ENCODE measurements around the gene AK8. TPM values are rescaled to one million over a fixed set of nuclear protein-coding genes. Genes with fewer than 3 reads are reported as not detected.

Gene AK8
- total and polyA plus RNA-seq, 9 of the 15 experiments (the other 6 are each of a cell fraction or from before 2014, with no cell fraction given): 0.06 to 0.37 TPM; not detected in 7

GRCh38 chr9:132732326-132733259 is 145.5 kb downstream of the AK8 start (continued):
- TF ChIP-seq NR2F6 (CRISPR knock-in tag; IDR thresholded peaks at IDR 0.05): no peak
- TF ChIP-seq, protein P1, sequence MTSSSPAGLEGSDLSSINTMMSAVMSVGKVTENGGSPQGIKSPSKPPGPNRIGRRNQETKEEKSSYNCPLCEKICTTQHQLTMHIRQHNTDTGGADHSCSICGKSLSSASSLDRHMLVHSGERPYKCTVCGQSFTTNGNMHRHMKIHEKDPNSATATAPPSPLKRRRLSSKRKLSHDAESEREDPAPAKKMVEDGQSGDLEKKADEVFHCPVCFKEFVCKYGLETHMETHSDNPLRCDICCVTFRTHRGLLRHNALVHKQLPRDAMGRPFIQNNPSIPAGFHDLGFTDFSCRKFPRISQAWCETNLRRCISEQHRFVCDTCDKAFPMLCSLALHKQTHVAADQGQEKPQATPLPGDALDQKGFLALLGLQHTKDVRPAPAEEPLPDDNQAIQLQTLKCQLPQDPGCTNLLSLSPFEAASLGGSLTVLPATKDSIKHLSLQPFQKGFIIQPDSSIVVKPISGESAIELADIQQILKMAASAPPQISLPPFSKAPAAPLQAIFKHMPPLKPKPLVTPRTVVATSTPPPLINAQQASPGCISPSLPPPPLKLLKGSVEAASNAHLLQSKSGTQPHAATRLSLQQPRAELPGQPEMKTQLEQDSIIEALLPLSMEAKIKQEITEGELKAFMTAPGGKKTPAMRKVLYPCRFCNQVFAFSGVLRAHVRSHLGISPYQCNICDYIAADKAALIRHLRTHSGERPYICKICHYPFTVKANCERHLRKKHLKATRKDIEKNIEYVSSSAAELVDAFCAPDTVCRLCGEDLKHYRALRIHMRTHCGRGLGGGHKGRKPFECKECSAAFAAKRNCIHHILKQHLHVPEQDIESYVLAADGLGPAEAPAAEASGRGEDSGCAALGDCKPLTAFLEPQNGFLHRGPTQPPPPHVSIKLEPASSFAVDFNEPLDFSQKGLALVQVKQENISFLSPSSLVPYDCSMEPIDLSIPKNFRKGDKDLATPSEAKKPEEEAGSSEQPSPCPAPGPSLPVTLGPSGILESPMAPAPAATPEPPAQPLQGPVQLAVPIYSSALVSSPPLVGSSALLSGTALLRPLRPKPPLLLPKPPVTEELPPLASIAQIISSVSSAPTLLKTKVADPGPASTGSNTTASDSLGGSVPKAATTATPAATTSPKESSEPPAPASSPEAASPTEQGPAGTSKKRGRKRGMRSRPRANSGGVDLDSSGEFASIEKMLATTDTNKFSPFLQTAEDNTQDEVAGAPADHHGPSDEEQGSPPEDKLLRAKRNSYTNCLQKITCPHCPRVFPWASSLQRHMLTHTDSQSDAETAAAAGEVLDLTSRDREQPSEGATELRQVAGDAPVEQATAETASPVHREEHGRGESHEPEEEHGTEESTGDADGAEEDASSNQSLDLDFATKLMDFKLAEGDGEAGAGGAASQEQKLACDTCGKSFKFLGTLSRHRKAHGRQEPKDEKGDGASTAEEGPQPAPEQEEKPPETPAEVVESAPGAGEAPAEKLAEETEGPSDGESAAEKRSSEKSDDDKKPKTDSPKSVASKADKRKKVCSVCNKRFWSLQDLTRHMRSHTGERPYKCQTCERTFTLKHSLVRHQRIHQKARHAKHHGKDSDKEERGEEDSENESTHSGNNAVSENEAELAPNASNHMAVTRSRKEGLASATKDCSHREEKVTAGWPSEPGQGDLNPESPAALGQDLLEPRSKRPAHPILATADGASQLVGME (CRISPR knock-in tag; IDR thresholded peaks at IDR 0.05): no peak

DNA sequence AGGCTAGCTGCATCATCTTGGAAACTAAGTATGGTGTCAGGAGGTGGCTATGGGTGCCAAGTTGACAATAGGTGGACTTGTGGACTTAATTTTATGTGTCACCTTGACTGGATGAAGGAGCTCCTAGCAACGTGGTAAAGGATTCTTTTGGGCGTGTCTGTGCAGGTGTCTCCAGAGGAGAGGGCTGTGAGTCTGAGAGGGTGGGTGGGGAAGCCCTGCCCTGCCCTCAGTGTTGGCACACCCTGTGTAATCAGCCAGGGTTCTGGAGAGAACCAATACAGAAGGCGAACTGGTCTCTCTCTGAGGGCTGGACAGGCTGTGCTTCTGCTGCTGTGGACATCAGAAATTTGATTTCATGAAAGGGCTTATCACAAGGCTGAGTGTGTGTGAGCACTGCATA is 146.9 kb downstream of the AK8 start:
- H3K36me3 ChIP-seq (ENCODE audit: control insufficient read depth, insufficient read depth, low read length): no peaks in the 10 kb centered on the region
- H3K79me2 ChIP-seq (ENCODE audit: control insufficient read depth, insufficient read depth, low read length): no peaks in the 10 kb centered on the region
- 0 out of 2 replicates have a peak, but pooled peaks cover 3% of the 10 kb centered on the region for H4K20me1 ChIP-seq (replicated peaks; ENCODE audit: control insufficient read depth, insufficient read depth, low read length)
- intact Hi-C loops (cut with micrococcal nuclease) (no loop called here), in situ Hi-C loops (cut with MboI) (no loop called here)
- no peak overlapping the region for H2AFZ ChIP-seq (ENCODE audit: low read depth, low read length)
- FAIRE-seq (no peak), DNase-seq (ENCODE audit: extremely low read depth in 1 of 4, low spot score in 3 of 4) (no peak), ATAC-seq (no peak)
- H3K27ac ChIP-seq (ENCODE audit: extremely low read depth, low read depth, low read length): no peak overlapping the region
- H3K4me1 ChIP-seq (replicated peaks in 1 of 2; ENCODE audit: control insufficient read depth in 2 of 2, insufficient read depth in 2 of 2, low read length in 2 of 2): no peaks in the 10 kb centered on the region
- peaks cover 33 to 84% of the 10 kb centered on the region in 2 experiments for H3K27me3 ChIP-seq (ENCODE audit: control insufficient read depth in 2 of 2, insufficient read depth in 2 of 2, low read length in 2 of 2)
- H3K9me3 ChIP-seq (replicated peaks; ENCODE audit: control insufficient read depth, insufficient read depth, low read depth, low read length): no peaks in the 10 kb centered on the region
- BruUV-seq (replicated peaks): no TSS peak
- WGBS (ENCODE audit: insufficient coverage, low coverage, missing lambda C conversion rate): 0% methylated on average over 3 of the region's 3 CpGs
- H3K9ac ChIP-seq (ENCODE audit: insufficient read depth in 1 of 2, low read depth in 2 of 2, low read length in 2 of 2): no peak overlapping the region
- POLR2A ChIA-PET: interaction anchor here (0.6 kb wide), 1 partner anchor 1572 kb away, joined by 3 read pairs; no protein-coding TSS in a partner anchor
- H3K4me2 ChIP-seq (ENCODE audit: insufficient read depth, low read length): no peak overlapping the region
- no peak overlapping the region for H3K4me3 ChIP-seq
- H3K9me1 ChIP-seq (ENCODE audit: control insufficient read depth, insufficient read depth, low read length): peaks cover 5% of the 10 kb centered on the region
- CTCF ChIA-PET (ENCODE audit: low intra/inter-chr PET ratio): no interaction called here
- TF ChIP-seq NCOA4 (IDR thresholded peaks at IDR 0.05; ENCODE audit: partially characterized antibody) (no peak), ETV1 (tag; conservative IDR thresholded peaks at IDR 0.05; ENCODE audit: low read depth) (no peak), CBFA2T2 (conservative IDR thresholded peaks at IDR 0.05) (no peak), ZZZ3 (IDR thresholded peaks at IDR 0.05) (no peak), SREBF1 (IDR thresholded peaks at IDR 0.05; ENCODE audit: borderline replicate concordance, low read depth, low read length) (no peak), HMG20A (CRISPR knock-in tag; conservative IDR thresholded peaks at IDR 0.05) (no peak), SIN3B (IDR thresholded peaks at IDR 0.05; ENCODE audit: low read depth) (no peak), CREBBP (IDR thresholded peaks at IDR 0.05; ENCODE audit: low read depth, low read length) (no peak), NFXL1 (CRISPR knock-in tag; IDR thresholded peaks at IDR 0.05) (no peak), SIX5 (IDR thresholded peaks at IDR 0.05; ENCODE audit: borderline replicate concordance in 1 of 2, insufficient read depth in 1 of 2, low read depth in 1 of 2, low read length in 2 of 2) (no peak), TCFL5 (CRISPR knock-in tag; conservative IDR thresholded peaks at IDR 0.05) (no peak), ZEB2 (IDR thresholded peaks at IDR 0.05) (no peak), ZNF174 (CRISPR knock-in tag; IDR thresholded peaks at IDR 0.05) (no peak), HSF4 (CRISPR knock-in tag; IDR thresholded peaks at IDR 0.05; ENCODE audit: borderline replicate concordance) (no peak), MBD2 (IDR thresholded peaks at IDR 0.05; ENCODE audit: borderline replicate concordance, low read depth) (no peak)

All from K562 (cell line).